ENCODE measurements around the gene LINC00305.

Gene LINC00305

DNA sequence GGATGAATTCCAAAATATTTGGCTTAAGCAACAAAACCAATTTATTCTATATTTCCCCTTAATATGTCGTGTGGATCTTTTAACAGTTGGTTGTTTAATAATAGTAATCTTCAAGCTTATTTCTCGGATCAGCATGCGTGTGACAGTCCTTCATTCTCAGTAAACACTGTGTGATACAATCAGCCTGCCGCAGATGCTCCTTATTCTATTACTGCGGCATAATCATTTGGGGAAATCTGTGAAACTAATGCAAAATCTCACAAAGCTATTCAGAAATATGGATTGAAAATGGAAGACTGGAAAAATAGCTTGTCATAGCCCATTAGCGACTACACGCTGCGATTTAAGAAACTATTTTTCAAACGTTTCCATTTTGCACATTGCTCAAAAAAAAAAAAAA lies 36.9 kb downstream of the LINC00305 start:
- DNase-seq = no peak

DNA sequence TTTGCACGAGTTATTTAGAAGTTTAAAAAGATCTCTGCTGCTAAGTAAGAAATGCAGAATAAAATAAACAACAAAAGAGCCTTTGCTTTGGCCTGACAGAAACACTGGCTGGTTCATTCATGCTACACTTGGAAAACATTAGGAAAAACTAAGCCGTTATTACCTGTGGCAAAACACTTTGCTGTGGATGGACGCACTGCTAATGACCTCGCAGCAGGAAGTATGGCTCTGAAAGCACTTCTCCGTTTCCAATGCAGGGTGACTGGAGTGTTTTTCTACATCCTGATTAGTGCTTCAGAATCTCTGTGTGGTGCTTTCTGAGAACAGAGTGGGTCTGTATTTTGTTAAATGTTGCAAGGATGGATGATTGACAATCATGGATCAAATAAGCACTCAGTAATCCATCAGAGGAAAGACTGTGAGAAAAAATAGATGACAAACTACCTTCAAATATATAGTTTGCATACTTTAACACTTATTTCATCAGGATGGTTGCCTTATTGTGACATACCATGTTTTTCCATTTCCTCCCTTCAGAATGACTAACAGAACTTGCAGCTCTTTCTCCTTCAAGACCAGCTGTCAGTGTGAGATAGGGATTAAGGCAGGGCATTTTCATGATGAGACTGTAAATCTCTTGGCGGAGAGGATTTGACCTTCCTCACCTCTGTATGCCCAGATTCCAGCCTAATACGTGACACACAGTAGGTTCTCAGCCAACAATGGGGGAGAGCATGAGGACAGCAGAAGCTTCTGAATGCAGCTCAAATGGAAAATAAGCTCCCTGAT lies 38.0 kb downstream of the LINC00305 start:
- no peak for DNase-seq

DNA sequence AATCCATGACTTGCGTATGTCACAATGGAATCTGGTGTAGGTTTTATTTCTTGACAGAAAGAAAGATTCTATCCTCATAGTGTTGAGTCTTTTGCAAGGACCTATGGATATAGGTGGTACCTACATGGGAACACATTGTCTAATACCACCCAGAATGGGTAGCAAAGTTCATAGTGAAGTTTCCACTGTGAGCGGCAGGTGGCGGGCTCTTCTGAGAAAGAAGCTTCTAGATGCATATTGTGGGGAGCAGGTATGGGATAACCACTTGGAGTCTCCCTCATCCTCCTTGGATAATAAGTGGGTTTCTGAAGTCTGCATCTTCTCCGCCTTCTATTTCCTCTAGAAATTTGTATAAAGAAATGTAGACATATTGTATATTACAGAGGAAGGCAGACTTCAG lies 44.9 kb downstream of the LINC00305 start:
- no peak for DNase-seq

DNA sequence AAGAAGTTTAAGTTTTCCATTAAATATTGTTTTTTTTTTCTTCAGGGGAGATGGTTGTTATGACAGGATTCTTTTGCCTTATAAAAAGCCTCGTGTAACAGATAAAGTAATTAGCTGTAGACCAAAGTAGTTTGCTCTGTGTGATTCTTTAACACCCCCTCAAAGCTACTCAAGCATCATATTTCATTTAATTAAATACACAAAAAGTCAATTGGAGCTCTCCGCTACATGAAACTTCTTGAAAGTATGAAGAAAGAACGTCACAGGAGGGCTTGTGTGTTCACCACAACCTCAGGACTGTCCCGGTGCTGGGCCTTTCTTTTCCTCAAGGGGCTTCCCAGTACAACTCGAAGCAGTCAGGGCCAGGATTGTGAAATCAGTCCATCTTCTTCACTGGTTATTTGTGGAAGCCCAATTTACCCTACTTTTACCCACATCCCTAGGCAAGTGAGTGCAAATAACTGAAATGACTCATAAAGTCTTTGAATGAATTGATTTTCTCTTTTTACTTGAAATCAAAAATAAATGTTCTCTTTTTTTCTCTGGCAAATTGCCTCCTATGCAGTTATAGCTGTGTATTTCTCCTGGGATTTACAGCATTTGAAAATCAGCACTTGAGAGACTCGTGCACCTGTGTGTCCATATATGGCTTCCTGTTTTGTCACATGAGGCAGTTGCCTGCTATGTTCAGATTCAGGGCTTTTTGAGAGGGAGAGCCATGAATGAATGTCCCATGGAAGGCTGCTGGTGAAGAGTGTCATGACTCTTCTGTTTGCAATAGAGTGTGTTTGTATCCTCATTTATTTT lies 48.6 kb downstream of the LINC00305 start:
- DNase-seq = no peak

GRCh38 chr18:64099244-64099643 lies 49.6 kb downstream of the LINC00305 start:
- DNase-seq = no peak

- no peak for DNase-seq
Observed at GRCh38 chr18:64097497-64097896, 51.4 kb downstream of the LINC00305 start.

GRCh38 chr18:64095056-64095455 lies 53.8 kb downstream of the LINC00305 start:
- no peak for DNase-seq

GRCh38 chr18:64094210-64094609 lies 54.7 kb downstream of the LINC00305 start:
- no peak for DNase-seq

GRCh38 chr18:64091526-64091925 lies 57.4 kb downstream of the LINC00305 start:
- DNase-seq = no peak

GRCh38 chr18:64090876-64091275 lies 58.0 kb downstream of the LINC00305 start:
- DNase-seq = no peak

GRCh38 chr18:64083916-64084315 lies 65.0 kb downstream of the LINC00305 start:
- DNase-seq = no peak

DNA sequence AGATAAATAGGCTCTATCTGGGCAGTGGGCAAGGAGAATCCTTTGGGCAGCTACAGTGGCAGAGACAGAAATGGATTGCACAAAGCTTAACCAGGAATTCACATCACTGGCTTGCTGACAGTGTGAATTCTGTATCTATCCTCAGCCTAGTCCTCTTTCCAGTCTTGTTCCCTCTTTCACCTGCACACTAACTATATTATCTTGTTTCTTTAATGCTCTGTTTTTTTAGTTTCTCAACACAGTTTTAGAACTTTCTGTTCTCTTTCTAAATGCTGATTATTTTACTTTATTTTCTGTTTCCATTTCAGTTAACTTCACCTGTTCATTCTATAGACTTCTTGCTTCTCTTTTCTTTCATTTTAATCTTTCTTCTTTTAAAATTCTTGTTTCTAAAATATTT lies 66.4 kb downstream of the LINC00305 start:
- DNase-seq = no peak

DNA sequence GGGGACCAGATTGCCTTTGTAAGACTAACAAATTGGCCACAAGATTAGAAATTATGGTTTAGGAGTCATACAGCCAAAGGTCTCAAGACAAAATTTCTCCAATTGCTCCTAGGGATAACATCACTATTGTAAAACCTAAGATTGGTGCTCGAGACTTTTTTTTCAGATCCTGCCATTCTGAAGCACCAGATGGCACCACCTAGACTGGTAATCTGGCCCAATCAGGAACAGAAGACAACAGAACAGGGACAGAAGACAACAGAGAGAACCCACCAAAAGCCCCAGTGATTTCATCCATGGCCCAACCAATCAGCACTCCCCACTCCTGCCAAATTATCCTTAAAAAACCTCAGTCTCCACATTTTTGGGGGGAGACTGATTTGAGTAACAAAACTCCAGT lies 66.8 kb downstream of the LINC00305 start:
- no peak for DNase-seq

DNA sequence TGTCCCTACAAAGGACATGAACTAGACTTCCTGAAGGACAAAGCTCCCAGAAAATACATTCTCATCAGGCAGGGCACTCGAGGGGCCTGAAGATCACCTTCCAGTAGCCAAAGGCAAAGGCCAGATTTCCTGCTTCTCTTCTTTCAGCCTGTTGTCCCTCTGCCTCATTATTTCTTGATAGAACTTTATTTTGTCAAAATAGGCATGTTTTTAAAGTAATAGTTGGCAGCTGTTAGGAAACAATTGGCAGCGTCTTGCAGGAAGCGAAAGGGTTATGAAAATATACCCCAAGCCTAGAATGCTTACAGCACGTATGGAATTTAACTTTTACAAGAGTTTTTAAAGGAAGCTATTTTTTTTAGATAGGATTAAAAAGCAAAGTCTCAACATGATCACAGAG lies 74.9 kb downstream of the LINC00305 start:
- no peak for DNase-seq

- no peak for DNase-seq
Observed at GRCh38 chr18:64055019-64055418, 93.9 kb downstream of the LINC00305 start.

- no peak for DNase-seq
Observed at GRCh38 chr18:64053246-64053645, 95.6 kb downstream of the LINC00305 start.

GRCh38 chr18:64052772-64053171 lies 96.1 kb downstream of the LINC00305 start:
- no peak for DNase-seq

DNA sequence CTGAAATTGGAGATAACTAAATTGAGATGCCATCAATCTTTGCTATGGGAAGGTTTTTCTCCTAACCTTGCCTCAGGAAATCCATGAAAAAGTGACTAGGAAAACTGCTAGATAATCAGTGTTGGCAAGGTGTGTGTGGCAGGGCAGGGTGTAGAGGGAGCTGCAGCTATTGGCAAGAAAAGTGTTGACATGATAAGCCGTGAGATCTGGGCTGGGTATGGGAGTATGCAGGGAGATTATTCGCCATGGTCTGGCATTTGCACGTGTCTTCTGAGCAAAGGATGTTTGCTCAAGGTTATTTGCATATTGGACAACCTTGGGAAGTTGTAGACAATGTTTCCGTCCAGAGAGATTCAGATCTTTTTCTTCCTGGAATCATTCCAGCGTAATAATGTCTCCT lies 104.3 kb downstream of the LINC00305 start:
- DNase-seq = no peak

DNA sequence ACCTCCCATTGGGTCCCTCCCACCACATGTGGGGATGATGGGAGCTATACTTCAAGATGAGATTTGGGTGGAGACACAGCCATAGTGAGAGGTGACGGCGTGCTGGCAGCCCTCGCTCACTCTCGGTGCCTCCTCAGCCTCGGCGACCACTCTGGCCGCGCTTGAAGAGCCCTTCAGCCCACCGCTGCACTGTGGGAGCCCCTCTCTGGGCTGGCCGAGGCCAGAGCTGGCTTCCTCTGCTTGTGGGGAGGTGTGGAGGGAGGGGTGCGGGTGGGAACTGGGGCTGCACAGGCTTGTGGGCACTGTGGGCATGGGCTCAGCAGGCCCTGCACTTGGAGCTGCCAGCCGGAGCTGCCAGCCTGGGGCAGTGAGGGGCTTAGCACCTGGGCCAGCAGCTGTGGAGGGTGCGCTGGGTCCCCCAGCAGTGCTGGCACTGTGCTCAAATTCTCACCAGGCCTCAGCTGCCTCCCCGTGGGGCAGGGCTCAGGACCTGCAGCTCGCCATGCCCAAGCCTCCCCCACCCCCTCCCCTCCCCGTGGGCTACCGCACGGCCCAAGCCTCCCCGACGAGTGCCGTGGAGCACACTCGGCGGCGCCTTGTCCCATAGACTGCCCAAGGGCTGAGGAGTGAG lies 106.0 kb downstream of the LINC00305 start:
- no peak for DNase-seq

GRCh38 chr18:64037812-64038414 lies 111.0 kb downstream of the LINC00305 start:
- no peak for DNase-seq

GRCh38 chr18:64032312-64032711 lies 116.6 kb downstream of the LINC00305 start:
- DNase-seq = no peak

GRCh38 chr18:64031411-64031810 lies 117.5 kb downstream of the LINC00305 start:
- DNase-seq = no peak
